Activated CD4-positive, alpha-beta T cell treated with anti-CD3 and anti-CD28 coated beads, Interleukin-2, amount 50 U/mL, for 24 hours (primary cell): ENCODE results near the gene BPIFB2.

Experiments
- DNase-seq, 2 donors: peaks; one replicate each; pipeline ENCODE4 v3.0.0-alpha.2; 2020; ENCODE audit warnings: low read depth in 1 of 2, low spot score in 1 of 2

Gene BPIFB2

GRCh38 chr20:33020278-33021161, 13.0 kb downstream of the BPIFB2 start:
- no peak for DNase-seq

GRCh38 chr20:33021879-33022278, 14.4 kb downstream of the BPIFB2 start:
- DNase-seq, result no peak

GRCh38 chr20:33022289-33022688, 14.8 kb downstream of the BPIFB2 start:
- no peak for DNase-seq

GRCh38 chr20:33022694-33023438, 15.4 kb downstream of the BPIFB2 start:
- DNase-seq, result no peak

GRCh38 chr20:33023439-33024242, 16.1 kb downstream of the BPIFB2 start:
- no peak for DNase-seq

- DNase-seq, result no peak
These were observed 16.7 kb downstream of the BPIFB2 start for GRCh38 chr20:33024243-33024560.

- no peak for DNase-seq
These were observed 17.3 kb downstream of the BPIFB2 start for GRCh38 chr20:33024609-33025317.

- no peak for DNase-seq
These were observed 17.9 kb downstream of the BPIFB2 start for GRCh38 chr20:33025318-33025876.

- no peak for DNase-seq
These were observed 18.7 kb downstream of the BPIFB2 start for GRCh38 chr20:33026072-33026778.

- no peak for DNase-seq
These were observed 19.6 kb downstream of the BPIFB2 start for GRCh38 chr20:33026779-33027759.

GRCh38 chr20:33027769-33028751, 20.6 kb downstream of the BPIFB2 start:
- no peak for DNase-seq

- DNase-seq, result no peak
These were observed 21.4 kb downstream of the BPIFB2 start for GRCh38 chr20:33028875-33029274.

GRCh38 chr20:33030076-33030475, 22.6 kb downstream of the BPIFB2 start:
- DNase-seq, result no peak

- DNase-seq, result no peak
These were observed 23.1 kb downstream of the BPIFB2 start for GRCh38 chr20:33030569-33030968.

- DNase-seq, result no peak
These were observed 24.0 kb downstream of the BPIFB2 start, which contains the start of gene BPIFB6 for GRCh38 chr20:33031531-33031930. Gene BPIFB6 (plus strand): TSS chr20:33031648. CDS start chr20:33031648, 0 bp downstream.

- DNase-seq, result no peak
These were observed 25.1 kb downstream of the BPIFB2 start for GRCh38 chr20:33032555-33032954.

- DNase-seq, result no peak
These were observed 25.9 kb downstream of the BPIFB2 start for GRCh38 chr20:33033381-33033780.

GRCh38 chr20:33034115-33034514, 26.6 kb downstream of the BPIFB2 start:
- DNase-seq, result no peak
